SHP77 treated with DMSO at 0.1 percent for 48 hours (cell line): ENCODE measurements around the gene RPTOR.
"Not testable (repeated sequence)": the region's sequence is repeated elsewhere in the genome, so short reads cannot be mapped to it uniquely, and the experiment has no call there.

Source experiments
- DNase-seq: peaks from one replicate; lab custom pipeline; 2025; lab: John Stamatoyannopoulos, UW

RPTOR gene

DNA sequence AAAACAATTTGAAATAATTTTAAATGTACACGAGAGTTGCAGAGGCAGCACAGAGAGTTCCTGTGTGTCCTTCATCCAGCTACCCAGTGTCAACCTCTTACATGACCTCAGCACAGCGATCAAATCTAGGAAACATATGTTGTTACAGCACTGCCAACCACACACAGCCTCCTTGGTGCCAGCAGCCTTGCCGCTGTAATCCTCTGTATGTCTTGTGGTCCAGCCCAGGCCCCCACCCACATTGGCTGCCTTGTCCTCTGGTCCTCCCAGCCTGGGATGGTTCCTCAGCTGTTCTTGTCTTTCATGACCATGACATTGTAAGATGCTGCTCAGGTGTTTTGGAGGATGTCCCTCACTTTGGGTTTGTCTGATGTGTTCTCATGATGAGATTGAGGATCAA, 178.0 kb downstream of the RPTOR start:
- DNase-seq: no peak

DNA sequence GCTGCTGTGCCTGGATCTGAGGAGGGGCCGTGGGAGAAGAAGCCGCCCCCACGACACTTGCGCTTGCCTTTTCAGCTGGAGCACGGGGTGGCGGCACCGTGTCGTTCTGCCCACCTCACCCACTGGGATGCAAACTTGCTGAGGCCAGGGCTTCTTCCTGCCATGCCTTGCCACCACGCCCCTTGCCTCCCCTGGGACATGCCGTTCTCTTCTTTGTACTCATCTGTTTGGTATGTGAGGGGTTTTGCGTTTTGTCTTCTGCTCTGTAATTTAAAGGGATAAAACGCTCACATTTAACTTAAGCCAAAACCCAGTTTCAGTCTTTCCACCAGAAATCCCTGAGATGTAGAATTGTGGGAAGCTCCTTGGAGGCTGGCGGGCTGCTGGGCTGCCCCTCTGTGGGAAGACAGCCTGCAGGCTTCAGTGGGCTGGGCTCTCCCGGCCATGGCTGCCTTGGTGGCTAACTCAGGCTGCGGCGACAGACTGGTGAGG, 180.2 kb downstream of the RPTOR start:
- DNase-seq: no peak

DNA sequence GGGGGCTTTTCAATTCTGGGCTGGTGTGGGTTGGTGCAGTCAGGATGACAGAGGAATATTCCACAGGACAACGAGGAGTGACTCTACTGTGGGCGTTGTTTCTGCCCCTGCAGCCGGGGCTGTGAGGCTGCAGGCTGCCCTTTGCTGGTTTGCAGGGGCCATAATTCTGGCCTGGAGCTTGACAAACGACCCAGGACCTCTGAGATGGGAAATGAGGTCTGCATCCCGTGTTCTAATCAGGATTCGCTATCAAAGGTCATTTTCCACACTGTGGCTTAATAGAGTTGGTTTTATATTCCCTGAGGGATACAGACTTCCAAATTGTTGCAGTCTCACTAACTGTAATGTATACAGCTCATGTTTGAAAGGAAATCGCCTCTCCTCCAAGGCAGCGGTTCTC, 180.9 kb downstream of the RPTOR start:
- DNase-seq: no peak

- DNase-seq: no peak
Measured at GRCh38 chr17:80726558-80727408, 182.1 kb downstream of the RPTOR start.

- DNase-seq: no peak
Measured at GRCh38 chr17:80727409-80727755, 182.7 kb downstream of the RPTOR start.

- DNase-seq: no peak
Measured at GRCh38 chr17:80729016-80729415, 184.4 kb downstream of the RPTOR start.

DNA sequence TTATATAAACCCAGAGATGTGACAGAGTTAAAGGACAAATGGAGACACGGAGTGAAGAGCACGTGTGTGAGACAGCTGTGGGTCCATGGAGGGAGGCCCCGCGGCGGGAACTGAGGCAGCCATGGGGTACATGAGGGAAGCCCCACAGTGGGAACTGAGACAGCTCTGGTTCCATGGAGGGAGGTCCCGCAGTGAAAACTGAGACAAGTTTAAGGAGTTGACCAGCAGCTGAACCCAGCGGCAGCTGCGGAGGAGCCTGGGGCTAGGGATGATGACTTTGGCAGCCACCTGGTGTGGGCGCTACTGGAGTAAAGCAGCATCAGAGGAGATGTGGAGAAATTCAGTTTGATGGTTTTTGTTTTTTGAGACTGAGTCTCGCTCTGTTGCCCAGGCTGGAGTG, 185.1 kb downstream of the RPTOR start:
- no peak for DNase-seq

GRCh38 chr17:80730739-80731138, 186.1 kb downstream of the RPTOR start:
- no peak for DNase-seq

GRCh38 chr17:80731323-80731722, 186.7 kb downstream of the RPTOR start:
- DNase-seq: no peak

DNA sequence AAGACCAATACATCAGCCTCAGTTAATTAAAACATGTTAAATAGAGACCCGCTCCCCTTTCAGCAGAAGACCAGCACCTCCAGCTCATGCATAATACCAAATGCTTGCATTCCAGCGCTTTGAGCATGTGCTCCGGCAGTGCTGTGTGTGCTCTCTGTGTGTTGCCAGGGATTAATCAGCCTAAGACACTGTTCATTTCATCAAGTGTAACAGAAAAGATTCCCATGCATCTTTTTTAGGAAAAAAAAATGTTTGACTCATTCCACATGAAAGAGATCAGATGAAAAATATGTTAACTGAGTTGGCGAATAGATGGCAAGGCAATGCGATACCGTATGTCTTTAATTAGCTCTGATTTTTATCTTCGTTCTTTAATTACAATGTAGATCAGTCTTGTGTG, 187.6 kb downstream of the RPTOR start:
- DNase-seq: no peak

GRCh38 chr17:80737106-80738019, 192.7 kb downstream of the RPTOR start:
- no peak for DNase-seq

- DNase-seq: no peak
Measured at GRCh38 chr17:80738020-80738808, 193.6 kb downstream of the RPTOR start.

GRCh38 chr17:80738987-80739730, 194.5 kb downstream of the RPTOR start:
- DNase-seq: no peak

DNA sequence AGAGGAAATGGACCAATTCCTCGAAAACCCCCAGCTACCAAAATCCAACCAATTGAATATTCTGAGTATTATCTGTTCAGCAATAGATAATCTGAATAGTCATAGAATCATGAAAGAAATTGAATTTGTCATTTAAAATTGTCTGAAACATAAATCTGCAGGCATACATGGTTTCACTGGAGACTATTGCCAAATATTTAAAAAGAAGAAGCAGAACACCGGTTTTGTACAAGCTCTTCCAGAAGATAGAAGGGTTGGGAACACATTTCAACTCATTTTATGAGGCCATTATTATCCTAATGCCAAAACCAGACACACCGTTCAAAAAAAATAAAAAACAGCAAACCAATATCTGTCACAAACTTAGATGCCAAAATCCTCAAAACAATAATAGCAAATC, 195.5 kb downstream of the RPTOR start:
- DNase-seq: no peak

DNA sequence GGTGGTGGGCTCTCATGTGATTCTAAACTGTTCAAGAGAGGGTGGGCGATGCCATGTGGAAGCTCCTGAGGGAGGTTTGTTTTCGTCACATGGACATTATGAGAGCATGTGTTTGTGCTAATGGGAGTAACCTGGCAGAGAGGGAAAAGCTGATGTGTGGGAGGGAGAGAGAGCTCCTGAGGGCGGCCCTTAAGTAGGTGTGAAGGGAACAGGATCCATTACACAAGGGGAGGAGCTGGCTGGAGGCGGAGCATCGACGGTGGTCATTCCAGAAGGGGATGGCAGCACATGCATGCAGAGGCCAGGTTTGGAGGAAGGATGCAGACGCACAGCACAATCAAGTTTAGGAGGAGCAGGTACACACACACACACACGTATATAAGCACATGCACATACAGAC, 197.5 kb downstream of the RPTOR start:
- DNase-seq: no peak

- DNase-seq: no peak
Measured at GRCh38 chr17:80742581-80743180, 198.0 kb downstream of the RPTOR start.

DNA sequence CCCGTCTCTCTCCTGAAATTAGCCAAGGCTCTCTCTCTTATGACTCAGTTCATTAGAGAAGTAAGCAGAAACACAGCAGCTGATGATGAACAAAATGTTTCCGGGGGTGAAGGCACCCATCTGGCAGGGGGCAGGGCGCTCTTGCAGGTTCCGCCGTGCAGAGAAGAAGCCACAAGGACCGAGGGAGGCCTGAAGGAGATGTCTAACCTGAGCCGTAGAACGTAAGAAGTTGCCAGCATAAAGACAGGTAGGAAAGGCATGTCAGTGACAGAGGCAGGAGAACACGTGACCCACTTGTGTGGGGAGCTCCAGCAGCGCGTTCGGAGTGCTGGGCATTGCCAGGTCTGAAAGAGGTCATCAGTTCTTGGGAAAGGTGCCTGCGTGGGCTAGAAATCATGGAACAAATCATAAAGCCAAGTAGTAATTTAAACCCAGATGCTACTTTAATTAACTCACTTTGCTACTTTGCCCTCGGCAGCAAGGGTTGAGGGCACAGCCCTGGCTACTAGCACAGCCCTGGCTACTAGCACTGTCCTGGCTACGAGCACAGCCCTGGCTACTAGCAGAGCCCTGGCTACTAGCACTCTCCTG, 198.6 kb downstream of the RPTOR start:
- no peak for DNase-seq

DNA sequence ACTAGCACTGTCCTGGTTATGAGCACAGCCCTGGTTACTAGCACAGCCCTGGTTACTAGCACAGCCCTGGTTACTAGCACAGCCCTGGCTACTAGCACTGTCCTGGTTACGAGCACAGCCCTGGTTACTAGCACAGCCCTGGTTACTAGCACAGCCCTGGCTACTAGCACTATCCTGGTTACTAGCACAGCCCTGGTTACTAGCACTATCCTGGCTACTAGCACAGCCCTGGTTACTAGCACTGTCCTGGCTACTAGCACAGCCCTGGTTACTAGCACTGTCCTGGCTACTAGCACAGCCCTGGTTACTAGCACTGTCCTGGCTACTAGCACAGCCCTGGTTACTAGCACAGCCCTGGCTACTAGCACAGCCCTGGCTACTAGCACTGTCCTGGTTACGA, 199.3 kb downstream of the RPTOR start:
- not testable (repeated sequence) for DNase-seq

DNA sequence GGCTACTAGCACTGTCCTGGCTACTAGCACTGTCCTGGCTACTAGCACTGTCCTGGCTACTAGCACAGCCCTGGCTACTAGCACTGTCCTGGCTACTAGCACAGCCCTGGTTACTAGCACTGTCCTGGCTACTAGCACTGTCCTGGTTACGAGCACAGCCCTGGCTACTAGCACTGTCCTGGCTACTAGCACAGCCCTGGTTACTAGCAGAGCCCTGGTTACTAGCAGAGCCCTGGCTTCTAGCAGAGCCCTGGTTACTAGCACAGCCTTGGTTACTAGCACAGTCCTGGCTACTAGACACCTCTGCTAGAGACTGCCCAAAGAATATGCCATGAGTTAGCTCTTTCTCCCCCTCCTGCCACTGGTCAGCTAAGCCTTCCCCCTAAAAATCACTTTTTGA, 200.1 kb downstream of the RPTOR start:
- not testable (repeated sequence) for DNase-seq

GRCh38 chr17:80745183-80745582, 200.5 kb downstream of the RPTOR start:
- no peak for DNase-seq
